ENCODE data around the gene SLC49A3. TPM values are rescaled to one million over a fixed set of nuclear protein-coding genes. Genes with fewer than 3 reads are reported as not detected.

The SLC49A3 gene
- total RNA-seq, 1 experiment from 2014 or later = 6.9 TPM

- H3K27me3 ChIP-seq (ENCODE audit: insufficient read depth, low read length) = no peaks in the 10 kb centered on the region
- H3K18ac ChIP-seq (ENCODE audit: insufficient read length, low read depth, low read length) = no peak overlapping the region
- H3K79me1 ChIP-seq (ENCODE audit: insufficient read depth, low read depth, low read length, poor library complexity, severe bottlenecking) = peaks cover 20% of the 10 kb centered on the region
- no peak overlapping the region for H3K14ac ChIP-seq (ENCODE audit: insufficient read depth, low read length)
- H2AFZ ChIP-seq (ENCODE audit: low read length) = no peak overlapping the region
- H3K23me2 ChIP-seq (ENCODE audit: insufficient read length, low read depth, low read length, poor library complexity, severe bottlenecking) = no peaks in the 10 kb centered on the region
- no peak overlapping the region for H2BK5ac ChIP-seq (ENCODE audit: insufficient read length, low read length)
- Mint-ChIP-seq H3K4me1 (peaks cover 3 to 5% of the 10 kb centered on the region in 2 experiments; a peak in 3 of 4 replicates), H3K27me3 (ENCODE audit: low read depth) (no peaks in the 10 kb centered on the region), H3K4me3 (no peak overlapping the region), H3K9me3 (peaks cover 0 to 4% of the 10 kb centered on the region in 2 experiments; a peak in 2 of 5 replicates), H3K36me3 (ENCODE audit: insufficient read depth in 1 of 3, low read depth in 3 of 3) (peaks cover 28 to 33% (median 28%) of the 10 kb centered on the region in 3 experiments), H3K27ac (no peak overlapping the region)
- no peak overlapping the region for H3K4ac ChIP-seq (ENCODE audit: low read depth, low read length)
- no peak overlapping the region for H3K4me2 ChIP-seq (ENCODE audit: insufficient read depth, insufficient read length, low read length)
- H2BK20ac ChIP-seq (ENCODE audit: low read depth, low read length, poor library complexity, severe bottlenecking) = no peak overlapping the region
- peaks cover 42% of the 10 kb centered on the region; the same call in 1 of the 2 replicates for H3K79me2 ChIP-seq (ENCODE audit: insufficient read depth, low read length)
- H3K9ac ChIP-seq (ENCODE audit: extremely low read depth, insufficient read length, low read length) = no peak overlapping the region
- H2BK12ac ChIP-seq (ENCODE audit: insufficient read length, low read depth, low read length) = no peak overlapping the region
- H2BK15ac ChIP-seq (ENCODE audit: low read depth, low read length) = no peak overlapping the region
- no peaks in the 10 kb centered on the region for H3K9me3 ChIP-seq (ENCODE audit: control insufficient read depth, low read depth, low read length)
- H3K27ac ChIP-seq (ENCODE audit: insufficient read length, low read depth, low read length) = no peak overlapping the region
- H4K91ac ChIP-seq (ENCODE audit: insufficient read length, low read depth, low read length) = no peak overlapping the region
- no peak overlapping the region for H3K23ac ChIP-seq (ENCODE audit: insufficient read length, low read depth, low read length)
- no peak overlapping the region for H2BK120ac ChIP-seq (ENCODE audit: low read depth, low read length, poor library complexity, severe bottlenecking)
- TF ChIP-seq CTCF (conservative IDR thresholded peaks at IDR 0.05) = no peak
- WGBS (ENCODE audit: extremely low coverage, insufficient read length, low lambda C conversion rate) = no CpG with 5 or more reads among the region's 3 CpGs
- H2AK5ac ChIP-seq (ENCODE audit: insufficient read length, low read length) = no peak overlapping the region
- no peak for DNase-seq
- H4K8ac ChIP-seq (replicated peaks; ENCODE audit: insufficient read length, low read depth, low read length) = no peak overlapping the region
- peaks cover 4% of the 10 kb centered on the region for H4K20me1 ChIP-seq (ENCODE audit: control insufficient read depth, insufficient read depth, insufficient read length)
- no peak overlapping the region for H4K5ac ChIP-seq (ENCODE audit: insufficient read length, low read depth, low read length)
- no peak overlapping the region for H3K56ac ChIP-seq (ENCODE audit: insufficient read length, low read depth, low read length)
- no peak overlapping the region for H3T11ph ChIP-seq (ENCODE audit: low read length)
- H3K4me1 ChIP-seq (ENCODE audit: insufficient read depth, low read length) = no peaks in the 10 kb centered on the region
These were observed 23.1 kb upstream of the SLC49A3 start for GRCh38 chr4:712093-712492.
